Measurements from ENCODE around the gene CENPV. TPM values are rescaled to one million over a fixed set of nuclear protein-coding genes. Genes with fewer than 3 reads are reported as not detected.

The CENPV gene
- total RNA-seq, 1 donor from 2014 or later: 91.3 TPM

DNA sequence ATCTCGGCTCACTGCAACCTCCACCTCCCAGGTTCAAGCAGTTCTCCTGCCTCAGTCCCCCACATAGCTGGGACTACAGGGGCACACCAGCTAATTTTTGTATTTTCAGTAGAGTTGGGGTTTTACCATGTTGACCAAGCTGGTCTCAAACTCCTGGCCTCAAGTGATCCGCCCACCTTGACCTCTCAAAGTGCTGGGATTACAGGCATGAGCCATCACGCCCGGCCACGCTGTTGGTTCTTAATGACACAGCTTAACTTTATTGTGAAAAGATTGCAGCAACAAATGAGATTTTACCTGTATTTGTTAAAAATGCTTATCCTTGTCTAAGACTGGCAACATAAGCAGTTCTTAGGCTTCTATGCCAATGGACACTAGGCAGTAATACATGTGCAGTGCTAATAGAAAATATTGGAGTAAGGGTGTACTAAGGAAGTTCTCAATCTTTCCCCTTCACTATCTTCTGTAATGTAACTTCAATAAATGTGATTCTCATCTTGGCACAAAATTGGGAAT is 30.6 kb upstream of the CENPV start:
- DNase-seq (ENCODE audit: low read depth): no peak
- H3K4me3 ChIP-seq (ENCODE audit: low read depth, low read length): no peak overlapping the region
- TF ChIP-seq CTCF (conservative IDR thresholded peaks at IDR 0.05; ENCODE audit: low read depth, low read length): no peak

DNA sequence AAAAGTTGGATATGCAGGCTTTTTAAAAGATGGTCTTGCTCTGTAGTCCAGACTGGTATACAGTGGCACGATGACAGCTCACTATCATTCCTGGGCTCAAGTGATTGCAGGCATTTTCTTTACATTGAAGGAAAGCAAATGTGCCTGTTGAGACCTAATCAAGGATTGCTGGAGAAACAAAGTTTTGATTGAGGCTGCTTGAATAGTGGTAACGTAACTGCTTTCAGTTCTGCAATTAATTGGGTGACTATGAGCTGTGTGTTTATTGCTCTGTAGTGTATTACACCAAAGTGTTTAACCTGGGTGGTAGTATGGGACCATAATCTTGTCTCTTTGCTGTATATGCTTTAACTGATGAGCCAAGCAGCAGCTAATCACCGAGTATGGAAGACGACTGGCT is 29.9 kb upstream of the CENPV start:
- H3K4me3 ChIP-seq (ENCODE audit: low read depth, low read length): peak overlapping the region; percentile 67
- DNase-seq (ENCODE audit: low read depth): no peak
- no peak for TF ChIP-seq CTCF (conservative IDR thresholded peaks at IDR 0.05; ENCODE audit: low read depth, low read length)

GRCh38 chr17:16381496-16381820 is 28.2 kb upstream of the CENPV start:
- no peak for TF ChIP-seq CTCF (conservative IDR thresholded peaks at IDR 0.05; ENCODE audit: low read depth, low read length)
- peak overlapping the region; percentile 67 for H3K4me3 ChIP-seq (ENCODE audit: low read depth, low read length)
- DNase-seq (ENCODE audit: low read depth): no peak

- peak; percentile 91 for DNase-seq (ENCODE audit: low read depth)
- TF ChIP-seq CTCF (conservative IDR thresholded peaks at IDR 0.05; ENCODE audit: low read depth, low read length): no peak
- peak within 1 kb of the TSS; percentile 67 for H3K4me3 ChIP-seq (ENCODE audit: low read depth, low read length)
Measured at GRCh38 chr17:16380640-16381495, 27.6 kb upstream of the CENPV start, which contains the start of gene UBB. Gene UBB (plus strand): TSS chr17:16381091. CDS start chr17:16381908, 817 bp downstream.

- no peak for TF ChIP-seq CTCF (conservative IDR thresholded peaks at IDR 0.05; ENCODE audit: low read depth, low read length)
- no peak overlapping the region for H3K4me3 ChIP-seq (ENCODE audit: low read depth, low read length)
- DNase-seq (ENCODE audit: low read depth): no peak
Measured at GRCh38 chr17:16379654-16380053, 26.4 kb upstream of the CENPV start.

DNA sequence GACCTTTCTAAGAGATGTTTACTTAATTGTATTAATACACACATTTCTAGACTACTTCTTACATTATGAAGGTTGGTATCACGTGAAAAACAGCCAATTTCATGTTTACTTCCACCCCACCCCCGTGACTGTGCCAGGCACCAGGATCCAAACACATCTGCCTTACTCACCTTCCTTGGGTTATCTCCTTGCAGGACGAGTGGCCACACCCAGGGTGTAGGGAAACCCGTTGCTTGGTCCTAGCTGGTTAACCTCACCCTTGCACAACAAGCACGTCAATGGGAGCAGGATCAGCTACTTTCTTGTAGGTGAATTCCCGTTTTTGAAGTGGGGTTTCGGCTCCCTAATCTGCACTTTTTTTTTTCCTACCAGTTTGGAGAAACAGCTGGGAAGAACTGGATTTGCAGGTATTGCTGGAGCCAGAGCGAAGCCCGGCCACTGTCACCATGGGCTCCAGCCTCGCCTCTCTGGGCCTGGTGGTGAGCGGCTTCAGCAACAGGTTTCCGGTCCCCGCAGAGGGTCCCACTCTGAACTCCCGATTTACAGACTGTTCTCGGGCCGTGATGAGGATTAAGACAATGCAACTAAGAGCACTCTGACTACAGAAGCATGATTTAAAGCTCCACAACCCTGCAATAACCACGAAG is 25.5 kb upstream of the CENPV start:
- H3K4me3 ChIP-seq (ENCODE audit: low read depth, low read length): no peak overlapping the region
- no peak for DNase-seq (ENCODE audit: low read depth)
- no peak for TF ChIP-seq CTCF (conservative IDR thresholded peaks at IDR 0.05; ENCODE audit: low read depth, low read length)

Measured in epithelial cell of proximal tubule (primary cell).